Measurements from ENCODE around the gene DEFB121. TPM values are rescaled to one million over a fixed set of nuclear protein-coding genes. Genes with fewer than 3 reads are reported as not detected.

DEFB121 gene
- total RNA-seq, 1 donor from 2014 or later, result not detected

- no peaks in the 10 kb centered on the region for H3K4me1 Mint-ChIP-seq
- TF ChIP-seq CTCF (conservative IDR thresholded peaks at IDR 0.05), result no peak
- H3K27ac Mint-ChIP-seq (ENCODE audit: unreplicated experiment), result no peak overlapping the region
- no peaks in the 10 kb centered on the region for H3K27me3 Mint-ChIP-seq (ENCODE audit: low read depth)
- peaks cover 31% of the 10 kb centered on the region for H3K9me3 Mint-ChIP-seq
- H3K4me3 Mint-ChIP-seq, result no peak overlapping the region
- H3K36me3 Mint-ChIP-seq (ENCODE audit: low read depth), result peaks cover 17% of the 10 kb centered on the region
- no peak for DNase-seq (ENCODE audit: low read depth, low spot score)
Observed at GRCh38 chr20:31415653-31416052, 9.6 kb upstream of the DEFB121 start.

DNA sequence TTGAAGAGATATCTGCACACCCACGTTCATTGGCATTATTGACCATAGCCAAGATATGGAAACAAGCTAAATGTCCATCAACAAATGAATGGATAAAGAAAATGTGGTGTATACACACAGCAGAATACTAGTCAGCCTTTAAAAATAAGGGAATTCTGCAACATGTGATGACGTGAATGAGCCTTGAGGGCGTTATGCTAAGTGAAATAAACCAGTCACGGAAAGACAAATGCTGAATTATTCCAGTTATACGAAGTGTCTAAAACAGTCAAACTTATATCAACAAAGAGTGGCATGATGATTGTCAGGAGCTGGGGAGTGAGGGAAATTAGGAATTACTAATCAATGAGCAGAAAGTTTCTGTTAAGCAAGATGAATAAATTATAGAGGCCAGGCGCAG is 8.4 kb upstream of the DEFB121 start:
- no peaks in the 10 kb centered on the region for H3K4me1 Mint-ChIP-seq
- no peak overlapping the region for H3K27ac Mint-ChIP-seq (ENCODE audit: unreplicated experiment)
- peaks cover 36% of the 10 kb centered on the region for H3K9me3 Mint-ChIP-seq
- H3K27me3 Mint-ChIP-seq (ENCODE audit: low read depth), result no peaks in the 10 kb centered on the region
- TF ChIP-seq CTCF (conservative IDR thresholded peaks at IDR 0.05), result no peak
- H3K36me3 Mint-ChIP-seq (ENCODE audit: low read depth), result peaks cover 17% of the 10 kb centered on the region
- no peak for DNase-seq (ENCODE audit: low read depth, low spot score)
- H3K4me3 Mint-ChIP-seq, result no peak overlapping the region

DNA sequence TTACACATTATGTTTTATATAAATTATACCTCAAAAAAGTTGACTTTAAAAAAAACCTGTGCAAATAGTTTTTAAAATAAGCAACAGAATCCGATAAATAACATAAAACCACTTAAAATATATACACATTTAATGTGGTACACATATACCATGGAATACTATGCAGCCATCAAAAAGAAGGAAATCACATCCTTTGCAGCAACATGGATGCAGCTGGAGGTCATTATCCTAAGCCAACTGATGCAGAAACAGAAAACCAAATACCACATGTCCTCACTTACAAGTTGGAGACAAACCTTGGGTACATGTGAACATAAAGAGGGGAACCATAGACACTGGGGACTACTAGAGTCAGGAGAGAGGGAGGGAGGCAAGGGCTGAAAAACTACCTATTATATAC is 4.0 kb upstream of the DEFB121 start:
- no peaks in the 10 kb centered on the region for H3K4me1 Mint-ChIP-seq
- H3K27ac Mint-ChIP-seq (ENCODE audit: unreplicated experiment), result no peak overlapping the region
- H3K27me3 Mint-ChIP-seq (ENCODE audit: low read depth), result no peaks in the 10 kb centered on the region
- no peak for DNase-seq (ENCODE audit: low read depth, low spot score)
- H3K4me3 Mint-ChIP-seq, result no peak overlapping the region
- peaks cover 6% of the 10 kb centered on the region for H3K36me3 Mint-ChIP-seq (ENCODE audit: low read depth)
- no peak for TF ChIP-seq CTCF (conservative IDR thresholded peaks at IDR 0.05)
- H3K9me3 Mint-ChIP-seq, result peaks cover 42% of the 10 kb centered on the region

GRCh38 chr20:31403886-31404285 is 2.1 kb downstream of the DEFB121 start:
- H3K4me3 Mint-ChIP-seq, result no peak overlapping the region
- H3K9me3 Mint-ChIP-seq, result peaks cover 28% of the 10 kb centered on the region
- H3K4me1 Mint-ChIP-seq, result no peaks in the 10 kb centered on the region
- no peaks in the 10 kb centered on the region for H3K27me3 Mint-ChIP-seq (ENCODE audit: low read depth)
- TF ChIP-seq CTCF (conservative IDR thresholded peaks at IDR 0.05), result no peak
- no peak overlapping the region for H3K27ac Mint-ChIP-seq (ENCODE audit: unreplicated experiment)
- peaks cover 5% of the 10 kb centered on the region for H3K36me3 Mint-ChIP-seq (ENCODE audit: low read depth)
- DNase-seq (ENCODE audit: low read depth, low spot score), result no peak

DNA sequence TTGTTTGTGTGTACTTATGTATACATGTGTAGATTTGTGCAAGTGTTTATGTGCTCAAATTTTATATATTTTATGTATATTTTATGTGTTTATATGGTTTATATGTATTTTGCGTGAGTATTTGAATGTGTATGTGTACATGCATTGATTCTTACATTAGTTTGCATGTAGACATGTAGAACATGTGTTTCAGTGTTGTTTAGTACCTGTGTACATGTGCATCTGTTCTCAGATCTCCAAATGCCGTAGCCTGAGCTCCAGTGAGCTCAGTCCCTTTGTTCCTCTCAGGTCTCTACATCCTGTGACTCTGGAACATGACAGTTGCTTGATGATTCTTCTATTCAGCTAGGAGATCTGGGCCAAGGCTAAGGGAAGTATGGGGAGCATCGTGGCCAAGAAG is 11.1 kb downstream of the DEFB121 start:
- Mint-ChIP-seq H3K4me3 (no peak overlapping the region), H3K27me3 (ENCODE audit: low read depth) (no peaks in the 10 kb centered on the region), H3K36me3 (ENCODE audit: low read depth) (peaks cover 11% of the 10 kb centered on the region), H3K9me3 (peaks cover 36% of the 10 kb centered on the region), H3K27ac (ENCODE audit: unreplicated experiment) (no peak overlapping the region), H3K4me1 (no peaks in the 10 kb centered on the region)
- DNase-seq (ENCODE audit: low read depth, low spot score), result no peak
- TF ChIP-seq CTCF (conservative IDR thresholded peaks at IDR 0.05), result no peak

DNA sequence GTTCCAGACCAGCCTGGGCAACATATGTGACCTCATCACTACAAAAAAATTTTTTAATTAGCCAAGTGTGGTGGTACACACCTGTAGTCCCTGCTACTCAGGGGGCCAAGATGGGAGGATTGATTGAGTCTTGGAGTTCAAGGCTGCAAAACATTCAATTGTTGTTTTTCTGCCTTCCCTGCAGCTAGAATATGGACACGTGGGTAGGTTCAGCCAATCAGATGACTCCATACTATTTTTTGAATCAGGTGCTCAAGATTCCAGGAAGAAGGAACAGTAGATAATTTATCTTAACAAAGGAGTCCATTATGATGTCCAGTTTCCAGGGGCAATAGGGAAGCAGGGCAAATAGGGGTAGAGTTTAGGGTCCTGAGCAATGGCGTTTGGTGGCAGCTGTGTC is 13.2 kb downstream of the DEFB121 start:
- no peak for DNase-seq (ENCODE audit: low read depth, low spot score)
- peaks cover 17% of the 10 kb centered on the region for H3K36me3 Mint-ChIP-seq (ENCODE audit: low read depth)
- H3K4me3 Mint-ChIP-seq, result no peak overlapping the region
- H3K4me1 Mint-ChIP-seq, result no peaks in the 10 kb centered on the region
- H3K27me3 Mint-ChIP-seq (ENCODE audit: low read depth), result no peaks in the 10 kb centered on the region
- peaks cover 45% of the 10 kb centered on the region for H3K9me3 Mint-ChIP-seq
- TF ChIP-seq CTCF (conservative IDR thresholded peaks at IDR 0.05), result no peak
- no peak overlapping the region for H3K27ac Mint-ChIP-seq (ENCODE audit: unreplicated experiment)

Measured in neural crest cell (in vitro differentiated cells).